ENCODE results near the gene ATP8B1.

Gene ATP8B1

DNA sequence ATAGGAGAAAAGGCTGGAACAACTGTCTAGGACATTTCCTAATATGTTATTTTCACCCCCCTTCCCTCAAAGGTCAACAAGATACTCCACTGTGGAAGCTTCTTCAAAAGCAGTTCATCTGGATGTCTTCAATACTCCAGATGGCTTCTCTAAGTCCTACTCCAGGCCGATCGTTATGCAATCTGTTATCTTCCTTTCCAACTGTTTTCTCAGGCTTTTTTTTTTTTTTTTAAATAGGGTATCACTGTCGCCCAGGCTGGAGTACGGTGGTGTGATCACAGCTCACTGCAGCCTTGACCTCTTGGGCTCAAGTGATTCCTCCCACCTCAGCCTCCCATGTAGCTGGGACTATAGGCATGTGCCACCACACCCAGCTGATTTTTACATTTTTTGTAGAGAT lies 26.3 kb downstream of the ATP8B1 start:
- Histone ChIP-seq H3F3A (ENCODE audit: low read depth) (no peaks in the 10 kb centered on the region), H2AFZ (ENCODE audit: low read length) (no peak overlapping the region), H3K4me1 (ENCODE audit: insufficient read depth, low read length, poor library complexity, severe bottlenecking) (peaks cover 28% of the 10 kb centered on the region), H3K9me3 (ENCODE audit: insufficient read depth, low read depth, low read length) (no peaks in the 10 kb centered on the region), H3K4me2 (ENCODE audit: low read depth, low read length, poor library complexity, severe bottlenecking) (no peak overlapping the region), H3K36me3 (ENCODE audit: insufficient read depth, low read length) (no peaks in the 10 kb centered on the region), H3K9ac (ENCODE audit: low read depth, low read length, poor library complexity, severe bottlenecking) (no peak overlapping the region), H3K4me3 (ENCODE audit: low read length, poor library complexity, severe bottlenecking) (no peak overlapping the region), H3K79me2 (ENCODE audit: insufficient read depth, low read length) (no peaks in the 10 kb centered on the region), H3K9me2 (replicated peaks; ENCODE audit: low read depth, low read length) (no peaks in the 10 kb centered on the region), H4K20me1 (ENCODE audit: insufficient read depth, low read length, poor library complexity, severe bottlenecking) (no peaks in the 10 kb centered on the region), H3K27me3 (ENCODE audit: insufficient read depth, low read length, poor library complexity, severe bottlenecking) (no peaks in the 10 kb centered on the region)
- TF ChIP-seq EZH2phosphoT487 (IDR thresholded peaks at IDR 0.05; ENCODE audit: borderline replicate concordance), result no peak
- TF ChIP-seq, protein P1, sequence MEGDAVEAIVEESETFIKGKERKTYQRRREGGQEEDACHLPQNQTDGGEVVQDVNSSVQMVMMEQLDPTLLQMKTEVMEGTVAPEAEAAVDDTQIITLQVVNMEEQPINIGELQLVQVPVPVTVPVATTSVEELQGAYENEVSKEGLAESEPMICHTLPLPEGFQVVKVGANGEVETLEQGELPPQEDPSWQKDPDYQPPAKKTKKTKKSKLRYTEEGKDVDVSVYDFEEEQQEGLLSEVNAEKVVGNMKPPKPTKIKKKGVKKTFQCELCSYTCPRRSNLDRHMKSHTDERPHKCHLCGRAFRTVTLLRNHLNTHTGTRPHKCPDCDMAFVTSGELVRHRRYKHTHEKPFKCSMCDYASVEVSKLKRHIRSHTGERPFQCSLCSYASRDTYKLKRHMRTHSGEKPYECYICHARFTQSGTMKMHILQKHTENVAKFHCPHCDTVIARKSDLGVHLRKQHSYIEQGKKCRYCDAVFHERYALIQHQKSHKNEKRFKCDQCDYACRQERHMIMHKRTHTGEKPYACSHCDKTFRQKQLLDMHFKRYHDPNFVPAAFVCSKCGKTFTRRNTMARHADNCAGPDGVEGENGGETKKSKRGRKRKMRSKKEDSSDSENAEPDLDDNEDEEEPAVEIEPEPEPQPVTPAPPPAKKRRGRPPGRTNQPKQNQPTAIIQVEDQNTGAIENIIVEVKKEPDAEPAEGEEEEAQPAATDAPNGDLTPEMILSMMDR (conservative IDR thresholded peaks at IDR 0.05; ENCODE audit: low read length), result no peak

DNA sequence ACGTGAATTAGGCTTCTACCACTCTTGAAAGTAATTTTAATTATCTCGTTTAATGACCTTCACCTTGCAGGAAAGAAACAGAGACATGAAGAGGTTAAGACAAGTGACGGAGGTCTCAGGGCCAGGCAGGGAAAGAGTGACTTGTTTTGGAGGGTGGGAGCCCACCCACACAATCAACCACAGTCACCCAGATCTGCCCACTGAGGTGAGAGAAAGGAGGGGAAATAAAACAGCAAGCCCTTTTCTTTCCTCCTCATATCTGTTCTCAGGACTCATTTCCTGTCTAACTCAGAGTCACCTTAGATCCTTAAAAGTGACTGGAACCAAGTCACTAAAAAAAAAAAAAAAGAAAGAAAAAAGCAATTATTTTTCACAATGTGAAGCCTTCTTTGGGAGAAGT lies 26.8 kb downstream of the ATP8B1 start:
- Histone ChIP-seq H4K20me1 (ENCODE audit: insufficient read depth, low read length, poor library complexity, severe bottlenecking) (no peaks in the 10 kb centered on the region), H3K79me2 (ENCODE audit: insufficient read depth, low read length) (no peaks in the 10 kb centered on the region), H3K9ac (ENCODE audit: low read depth, low read length, poor library complexity, severe bottlenecking) (no peak overlapping the region), H3K9me3 (ENCODE audit: insufficient read depth, low read depth, low read length) (no peaks in the 10 kb centered on the region), H2AFZ (ENCODE audit: low read length) (no peak overlapping the region), H3K4me3 (ENCODE audit: low read length, poor library complexity, severe bottlenecking) (no peak overlapping the region), H3K9me2 (replicated peaks; ENCODE audit: low read depth, low read length) (no peaks in the 10 kb centered on the region), H3K36me3 (ENCODE audit: insufficient read depth, low read length) (no peaks in the 10 kb centered on the region), H3K27me3 (ENCODE audit: insufficient read depth, low read length, poor library complexity, severe bottlenecking) (no peaks in the 10 kb centered on the region), H3F3A (ENCODE audit: low read depth) (no peaks in the 10 kb centered on the region), H3K4me2 (ENCODE audit: low read depth, low read length, poor library complexity, severe bottlenecking) (peak overlapping the region; percentile 18), H3K4me1 (ENCODE audit: insufficient read depth, low read length, poor library complexity, severe bottlenecking) (peaks cover 27% of the 10 kb centered on the region)
- TF ChIP-seq, protein P1 (conservative IDR thresholded peaks at IDR 0.05; ENCODE audit: low read length), result no peak
- no peak for TF ChIP-seq EZH2phosphoT487 (IDR thresholded peaks at IDR 0.05; ENCODE audit: borderline replicate concordance)

DNA sequence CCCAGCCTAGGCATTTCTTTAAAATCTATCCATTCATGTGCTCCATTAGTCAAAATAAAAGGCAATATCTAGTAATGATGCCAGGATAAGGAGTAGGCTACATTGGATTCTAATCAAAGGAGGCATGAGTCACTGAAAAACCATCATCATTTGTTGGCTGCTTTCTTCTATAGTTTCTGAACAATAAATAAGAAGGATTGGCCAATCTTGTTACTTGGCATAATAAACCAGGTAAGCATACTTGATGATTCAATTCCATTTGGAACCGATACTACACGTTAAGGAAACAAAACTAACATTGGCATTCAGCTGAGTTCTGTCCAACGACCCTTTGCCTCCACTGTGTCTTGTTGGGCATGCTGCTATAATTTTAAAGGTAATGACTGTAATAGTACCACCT lies 27.2 kb downstream of the ATP8B1 start:
- Histone ChIP-seq H2AFZ (ENCODE audit: low read length) (no peak overlapping the region), H3K4me3 (ENCODE audit: low read length, poor library complexity, severe bottlenecking) (no peak overlapping the region), H3K36me3 (ENCODE audit: insufficient read depth, low read length) (no peaks in the 10 kb centered on the region), H3K9ac (ENCODE audit: low read depth, low read length, poor library complexity, severe bottlenecking) (no peak overlapping the region), H3K27me3 (ENCODE audit: insufficient read depth, low read length, poor library complexity, severe bottlenecking) (no peaks in the 10 kb centered on the region), H3K4me2 (ENCODE audit: low read depth, low read length, poor library complexity, severe bottlenecking) (peak overlapping the region; percentile 18), H4K20me1 (ENCODE audit: insufficient read depth, low read length, poor library complexity, severe bottlenecking) (no peaks in the 10 kb centered on the region), H3K4me1 (ENCODE audit: insufficient read depth, low read length, poor library complexity, severe bottlenecking) (peaks cover 22% of the 10 kb centered on the region), H3K79me2 (ENCODE audit: insufficient read depth, low read length) (no peaks in the 10 kb centered on the region), H3F3A (ENCODE audit: low read depth) (no peaks in the 10 kb centered on the region), H3K9me3 (ENCODE audit: insufficient read depth, low read depth, low read length) (no peaks in the 10 kb centered on the region), H3K9me2 (replicated peaks; ENCODE audit: low read depth, low read length) (no peaks in the 10 kb centered on the region)
- no peak for TF ChIP-seq EZH2phosphoT487 (IDR thresholded peaks at IDR 0.05; ENCODE audit: borderline replicate concordance)
- TF ChIP-seq, protein P1 (conservative IDR thresholded peaks at IDR 0.05; ENCODE audit: low read length), result no peak

All from Loucy (cell line).